ENCODE measurements around the gene TCF4. TPM values are rescaled to one million over a fixed set of nuclear protein-coding genes. Genes with fewer than 3 reads are reported as not detected.

Gene TCF4
- total RNA-seq, 1 donor from 2014 or later = 199 TPM

DNA sequence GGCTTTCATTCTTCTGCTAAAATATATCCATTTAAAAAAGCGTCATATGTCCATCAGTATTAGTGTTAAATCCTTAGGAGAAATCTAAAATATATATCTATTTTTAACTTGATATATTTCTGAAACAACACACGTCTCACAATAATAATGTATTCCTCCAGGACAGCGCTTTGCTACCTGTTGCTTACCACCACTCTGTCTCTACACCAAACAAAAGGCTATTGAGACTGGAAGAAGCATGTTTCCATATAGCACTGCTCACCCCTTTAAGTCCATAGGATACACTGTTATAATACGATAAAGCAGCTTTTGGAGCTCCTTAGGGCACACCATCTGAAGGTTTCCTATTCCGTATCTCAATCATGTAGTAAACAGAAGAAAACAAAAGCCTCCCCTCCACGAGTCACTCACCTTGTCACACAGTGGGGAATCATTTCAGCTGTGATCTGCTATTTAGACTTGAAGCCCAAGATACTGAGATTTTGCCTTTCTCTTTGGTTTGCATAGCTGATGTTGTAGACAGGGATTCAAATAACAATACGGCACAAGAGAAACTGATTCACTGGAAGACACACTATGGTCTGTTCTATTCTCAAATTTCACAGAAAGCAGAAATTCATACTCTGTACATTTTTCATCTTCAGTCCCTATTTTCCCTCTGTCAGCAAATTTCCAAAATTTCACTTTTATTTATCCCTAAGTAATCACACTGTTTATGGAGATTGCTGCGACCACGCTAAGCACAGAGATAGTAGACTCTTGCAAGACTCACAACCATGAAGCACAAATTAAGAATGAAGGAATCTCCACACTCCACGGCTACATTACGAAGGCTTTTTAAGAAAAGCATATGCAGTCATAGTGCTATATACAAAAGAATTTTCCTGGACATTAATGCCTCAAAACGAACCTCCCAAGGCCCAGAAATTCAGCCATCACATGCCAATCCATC lies 187.1 kb downstream of the TCF4 start:
- TF ChIP-seq, protein P1, sequence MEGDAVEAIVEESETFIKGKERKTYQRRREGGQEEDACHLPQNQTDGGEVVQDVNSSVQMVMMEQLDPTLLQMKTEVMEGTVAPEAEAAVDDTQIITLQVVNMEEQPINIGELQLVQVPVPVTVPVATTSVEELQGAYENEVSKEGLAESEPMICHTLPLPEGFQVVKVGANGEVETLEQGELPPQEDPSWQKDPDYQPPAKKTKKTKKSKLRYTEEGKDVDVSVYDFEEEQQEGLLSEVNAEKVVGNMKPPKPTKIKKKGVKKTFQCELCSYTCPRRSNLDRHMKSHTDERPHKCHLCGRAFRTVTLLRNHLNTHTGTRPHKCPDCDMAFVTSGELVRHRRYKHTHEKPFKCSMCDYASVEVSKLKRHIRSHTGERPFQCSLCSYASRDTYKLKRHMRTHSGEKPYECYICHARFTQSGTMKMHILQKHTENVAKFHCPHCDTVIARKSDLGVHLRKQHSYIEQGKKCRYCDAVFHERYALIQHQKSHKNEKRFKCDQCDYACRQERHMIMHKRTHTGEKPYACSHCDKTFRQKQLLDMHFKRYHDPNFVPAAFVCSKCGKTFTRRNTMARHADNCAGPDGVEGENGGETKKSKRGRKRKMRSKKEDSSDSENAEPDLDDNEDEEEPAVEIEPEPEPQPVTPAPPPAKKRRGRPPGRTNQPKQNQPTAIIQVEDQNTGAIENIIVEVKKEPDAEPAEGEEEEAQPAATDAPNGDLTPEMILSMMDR (IDR thresholded peaks at IDR 0.05; ENCODE audit: partially characterized antibody, unreplicated experiment) = no peak
- no peak overlapping the region for H3K4me3 Mint-ChIP-seq (ENCODE audit: unreplicated experiment)
- no peaks in the 10 kb centered on the region for H3K36me3 Mint-ChIP-seq (ENCODE audit: unreplicated experiment)
- no peak overlapping the region for H3K27ac Mint-ChIP-seq (ENCODE audit: unreplicated experiment)
- peaks cover 41% of the 10 kb centered on the region for H3K4me1 Mint-ChIP-seq (ENCODE audit: low read depth, unreplicated experiment)
- no peak for DNase-seq
- peaks cover 3% of the 10 kb centered on the region for H3K9me3 Mint-ChIP-seq (ENCODE audit: unreplicated experiment)
- peaks cover 1% of the 10 kb centered on the region for H3K27me3 Mint-ChIP-seq (ENCODE audit: unreplicated experiment)

DNA sequence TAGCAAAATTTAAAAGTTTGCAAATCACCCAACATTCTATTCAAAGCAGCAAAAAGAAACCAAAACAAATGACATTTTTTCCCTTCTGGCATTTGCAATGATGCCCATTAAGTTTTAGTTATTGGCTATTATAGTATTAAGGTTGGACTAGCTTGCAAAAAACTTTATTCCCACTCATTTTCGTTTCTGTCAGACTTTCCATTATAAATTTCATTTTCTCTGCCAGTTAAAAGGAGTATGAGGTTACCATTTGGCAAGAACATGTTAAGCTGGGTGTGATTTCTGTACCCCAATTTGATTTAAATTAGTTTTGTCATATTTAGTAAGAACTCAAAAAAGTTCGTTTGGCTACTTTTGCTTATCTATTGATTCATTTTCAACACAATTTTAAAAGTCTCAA lies 187.9 kb downstream of the TCF4 start:
- Mint-ChIP-seq H3K4me1 (ENCODE audit: low read depth, unreplicated experiment) (peaks cover 38% of the 10 kb centered on the region), H3K9me3 (ENCODE audit: unreplicated experiment) (peaks cover 3% of the 10 kb centered on the region), H3K27ac (ENCODE audit: unreplicated experiment) (no peak overlapping the region), H3K36me3 (ENCODE audit: unreplicated experiment) (no peaks in the 10 kb centered on the region), H3K4me3 (ENCODE audit: unreplicated experiment) (no peak overlapping the region), H3K27me3 (ENCODE audit: unreplicated experiment) (peaks cover 1% of the 10 kb centered on the region)
- TF ChIP-seq, protein P1 (IDR thresholded peaks at IDR 0.05; ENCODE audit: partially characterized antibody, unreplicated experiment) = no peak
- DNase-seq = no peak

GRCh38 chr18:55398858-55399257 lies 189.1 kb downstream of the TCF4 start:
- DNase-seq = no peak
- H3K36me3 Mint-ChIP-seq (ENCODE audit: unreplicated experiment) = no peaks in the 10 kb centered on the region
- peaks cover 1% of the 10 kb centered on the region for H3K27me3 Mint-ChIP-seq (ENCODE audit: unreplicated experiment)
- no peak overlapping the region for H3K4me3 Mint-ChIP-seq (ENCODE audit: unreplicated experiment)
- H3K9me3 Mint-ChIP-seq (ENCODE audit: unreplicated experiment) = peaks cover 3% of the 10 kb centered on the region
- TF ChIP-seq, protein P1 (IDR thresholded peaks at IDR 0.05; ENCODE audit: partially characterized antibody, unreplicated experiment) = no peak
- H3K27ac Mint-ChIP-seq (ENCODE audit: unreplicated experiment) = no peak overlapping the region
- peaks cover 33% of the 10 kb centered on the region for H3K4me1 Mint-ChIP-seq (ENCODE audit: low read depth, unreplicated experiment)

DNA sequence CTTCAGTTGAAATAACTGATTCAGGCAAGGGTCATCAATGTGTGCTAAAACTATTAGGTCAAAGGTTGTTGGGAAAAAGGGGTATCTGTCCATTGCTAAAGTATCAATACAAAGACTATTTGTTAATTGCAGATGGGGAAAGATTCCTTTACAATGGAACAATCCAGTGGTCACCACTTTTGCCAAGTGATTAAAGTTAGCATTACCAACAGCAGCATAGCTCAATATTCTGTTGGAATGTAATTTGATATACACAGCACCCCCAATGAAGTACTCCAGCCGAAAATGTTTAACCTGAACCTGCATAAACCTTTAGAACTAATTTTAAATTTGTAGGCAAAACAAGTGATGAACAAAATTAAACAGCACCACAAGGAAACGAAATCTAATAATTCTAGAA lies 191.0 kb downstream of the TCF4 start:
- peaks cover 1% of the 10 kb centered on the region for H3K27me3 Mint-ChIP-seq (ENCODE audit: unreplicated experiment)
- H3K27ac Mint-ChIP-seq (ENCODE audit: unreplicated experiment) = no peak overlapping the region
- DNase-seq = no peak
- no peaks in the 10 kb centered on the region for H3K36me3 Mint-ChIP-seq (ENCODE audit: unreplicated experiment)
- H3K9me3 Mint-ChIP-seq (ENCODE audit: unreplicated experiment) = peaks cover 5% of the 10 kb centered on the region
- TF ChIP-seq, protein P1 (IDR thresholded peaks at IDR 0.05; ENCODE audit: partially characterized antibody, unreplicated experiment) = no peak
- no peak overlapping the region for H3K4me3 Mint-ChIP-seq (ENCODE audit: unreplicated experiment)
- peaks cover 22% of the 10 kb centered on the region for H3K4me1 Mint-ChIP-seq (ENCODE audit: low read depth, unreplicated experiment)

DNA sequence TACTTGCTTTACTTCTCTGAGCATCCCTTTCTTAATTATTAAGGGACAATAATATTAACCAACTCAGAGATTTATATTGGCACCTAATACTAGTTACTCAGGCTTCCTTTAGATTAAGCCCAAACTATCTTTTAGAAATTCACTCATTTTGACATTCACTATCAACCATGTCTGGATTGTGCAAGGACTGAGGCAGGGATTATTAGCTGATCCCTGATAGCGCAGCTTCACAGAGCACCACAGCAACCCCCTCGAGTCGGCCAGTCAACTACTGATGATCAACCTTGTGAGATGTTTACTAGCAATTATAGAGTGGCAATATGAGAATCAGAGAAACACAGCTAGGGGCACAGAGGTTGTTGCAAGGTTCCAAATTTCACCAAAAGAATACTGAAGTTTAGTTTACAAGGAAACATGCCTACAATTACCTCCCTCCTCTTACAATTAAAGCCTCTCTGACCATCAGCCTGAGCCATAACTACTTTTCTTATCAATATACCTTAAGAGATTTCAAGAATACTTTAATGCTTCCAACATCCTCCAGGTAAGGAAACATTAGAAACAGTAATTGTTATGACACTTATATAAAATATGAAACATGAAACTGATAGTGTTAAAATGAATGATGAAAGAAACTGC lies 191.6 kb downstream of the TCF4 start:
- Mint-ChIP-seq H3K9me3 (ENCODE audit: unreplicated experiment) (peaks cover 5% of the 10 kb centered on the region), H3K36me3 (ENCODE audit: unreplicated experiment) (no peaks in the 10 kb centered on the region), H3K27ac (ENCODE audit: unreplicated experiment) (no peak overlapping the region), H3K4me1 (ENCODE audit: low read depth, unreplicated experiment) (peaks cover 16% of the 10 kb centered on the region), H3K27me3 (ENCODE audit: unreplicated experiment) (peaks cover 1% of the 10 kb centered on the region), H3K4me3 (ENCODE audit: unreplicated experiment) (no peak overlapping the region)
- TF ChIP-seq, protein P1 (IDR thresholded peaks at IDR 0.05; ENCODE audit: partially characterized antibody, unreplicated experiment) = no peak
- DNase-seq = no peak
